OCI-LY3 (cell line): ENCODE measurements around the gene LY6G5C.

Source experiments
- H2AFZ ChIP-seq: fragments of 200-600, 300-600 bp; shearing (Covaris generic); 2 replicates; pipeline ENCODE4 v1.6.0; 2014; ENCODE audit warnings: antibody characterized with exemption, low read depth, low read length
- H3K27ac ChIP-seq: fragments of 200-600, 300-600 bp; sonication (generic); 2 replicates; pipeline ENCODE4 v1.5.1; 2014; ENCODE audit warnings: mild to moderate bottlenecking, low read length, moderate library complexity, mixed read lengths
- H3K27me3 ChIP-seq: fragments of 200-600, 300-600 bp; sonication (generic); 2 replicates; pipeline ENCODE4 v1.6.1; 2014; ENCODE audit warnings: low read depth, low read length, mixed read lengths
- H3K36me3 ChIP-seq: fragments of 200-600, 300-600 bp; sonication (generic); replicated peaks from 2 replicates; pipeline ENCODE3; 2014; ENCODE audit warnings: low read depth, low read length, mixed read lengths
- H3K4me1 ChIP-seq: fragments of 300-600, 200-600 bp; sonication (generic); 2 replicates; pipeline ENCODE4 v1.6.1; 2014; ENCODE audit warnings: low read length, mixed read lengths
- H3K4me2 ChIP-seq: fragments of 200-600, 300-600 bp; sonication (generic); 2 replicates; pipeline ENCODE4 v1.6.1; 2014; ENCODE audit warnings: low read length, mixed read lengths
- H3K4me3 ChIP-seq: fragments of 300-600, 200-600 bp; sonication (generic); 2 replicates; pipeline ENCODE4 v1.5.1; 2014; ENCODE audit warnings: antibody characterized with exemption, mild to moderate bottlenecking, low read length, moderate library complexity
- H3K79me2 ChIP-seq: fragments of 300-600, 200-600 bp; shearing (Covaris generic); 2 replicates; pipeline ENCODE4 v1.6.1; 2014; ENCODE audit warnings: mild to moderate bottlenecking, low read length, mixed read lengths
- H3K9ac ChIP-seq: fragments of 300-600, 200-600 bp; shearing (Covaris generic); 2 replicates; pipeline ENCODE4 v1.6.0; 2014; ENCODE audit warnings: mild to moderate bottlenecking, low read length, moderate library complexity
- H3K9me3 ChIP-seq: fragments of 200-600, 300-600 bp; shearing (Covaris generic); 2 replicates; pipeline ENCODE4 v1.6.1; 2014; ENCODE audit warnings: low read length, mixed read lengths; ENCODE audit not compliant: insufficient read depth
- H4K20me1 ChIP-seq: fragments of 200-600, 300-600 bp; sonication (generic); 2 replicates; pipeline ENCODE4 v1.6.1; 2016; ENCODE audit warnings: low read length, mixed read lengths; ENCODE audit not compliant: insufficient read depth
- EZH2phosphoT487 ChIP-seq: fragments of 200-600 bp; shearing (Covaris generic); IDR thresholded peaks from 2 replicates; pipeline ENCODE4 v1.6.1; 2018; ENCODE audit warnings: antibody characterized with exemption, mixed run types, low read depth
- TF ChIP-seq, protein P1 (sequence below): fragments of 200-600, 300-600 bp; sonication (generic); IDR thresholded peaks from 2 replicates; pipeline ENCODE4 v1.5.1; 2014; ENCODE audit warnings: antibody characterized with exemption, low read length, low read depth

Gene LY6G5C

DNA sequence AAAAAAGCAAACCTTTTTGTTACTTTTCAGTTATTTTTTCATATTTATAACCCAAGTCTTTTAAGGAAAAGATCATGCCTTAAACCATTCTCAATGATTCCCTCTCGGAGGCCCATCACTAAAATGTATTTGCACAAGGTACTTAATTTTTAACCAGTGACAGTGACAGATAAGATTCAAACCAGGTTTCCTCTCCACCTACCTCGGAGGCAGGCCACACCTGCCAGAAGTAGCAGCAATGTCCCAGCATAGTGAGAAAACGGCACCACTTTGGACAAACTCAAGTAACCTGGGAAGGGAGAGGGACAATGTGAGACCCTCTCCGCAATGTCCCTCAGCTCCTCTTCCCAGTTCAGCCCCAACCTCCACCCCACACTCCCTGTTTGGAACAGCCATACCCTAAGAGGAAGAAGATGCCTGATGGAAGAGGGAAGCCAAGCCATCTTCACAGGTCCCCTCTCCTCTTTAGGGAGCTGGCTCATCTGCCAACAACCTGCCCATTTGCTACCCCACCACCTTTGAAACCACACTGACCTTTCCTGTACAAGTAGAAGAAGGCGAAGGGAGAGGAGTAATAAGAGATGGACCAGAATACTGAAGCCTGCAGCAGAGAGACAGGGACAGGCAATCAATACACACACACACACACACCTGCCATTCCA is 20.0 kb upstream of the LY6G5C start:
- no peaks in the 10 kb centered on the region for H3K27me3 ChIP-seq
- peaks cover 18% of the 10 kb centered on the region for H3K79me2 ChIP-seq
- no peak overlapping the region for H2AFZ ChIP-seq
- peaks cover 12% of the 10 kb centered on the region for H3K4me1 ChIP-seq
- H4K20me1 ChIP-seq, result no peaks in the 10 kb centered on the region
- no peak overlapping the region for H3K4me2 ChIP-seq
- no peaks in the 10 kb centered on the region for H3K36me3 ChIP-seq
- no peak overlapping the region for H3K4me3 ChIP-seq
- no peaks in the 10 kb centered on the region for H3K9me3 ChIP-seq
- TF ChIP-seq EZH2phosphoT487, result no peak
- H3K27ac ChIP-seq, result no peak overlapping the region
- H3K9ac ChIP-seq, result no peak overlapping the region

DNA sequence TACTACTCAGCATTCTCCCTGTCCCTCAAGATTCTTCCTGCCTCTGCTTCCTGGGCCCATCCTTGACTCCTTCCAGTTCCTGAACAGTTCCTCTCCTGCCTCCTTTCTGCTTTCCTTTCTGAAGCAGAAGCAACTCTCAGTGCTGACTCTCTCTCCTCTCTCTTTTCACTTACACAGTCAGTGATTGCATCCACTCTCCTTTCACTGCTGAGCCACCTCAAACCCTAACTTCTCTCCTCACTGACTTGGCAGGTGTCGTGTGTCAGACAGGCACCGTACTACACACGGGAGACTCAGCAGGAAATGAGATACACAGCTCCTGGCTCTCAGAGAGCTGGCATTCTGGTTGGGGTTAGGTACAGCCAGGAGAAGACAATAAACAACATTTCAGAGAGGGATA is 16.7 kb upstream of the LY6G5C start:
- no peaks in the 10 kb centered on the region for H3K9me3 ChIP-seq
- no peak overlapping the region for H3K4me2 ChIP-seq
- no peak overlapping the region for H2AFZ ChIP-seq
- no peaks in the 10 kb centered on the region for H4K20me1 ChIP-seq
- H3K36me3 ChIP-seq, result no peaks in the 10 kb centered on the region
- no peaks in the 10 kb centered on the region for H3K27me3 ChIP-seq
- H3K9ac ChIP-seq, result no peak overlapping the region
- TF ChIP-seq EZH2phosphoT487, result no peak
- TF ChIP-seq, protein P1, sequence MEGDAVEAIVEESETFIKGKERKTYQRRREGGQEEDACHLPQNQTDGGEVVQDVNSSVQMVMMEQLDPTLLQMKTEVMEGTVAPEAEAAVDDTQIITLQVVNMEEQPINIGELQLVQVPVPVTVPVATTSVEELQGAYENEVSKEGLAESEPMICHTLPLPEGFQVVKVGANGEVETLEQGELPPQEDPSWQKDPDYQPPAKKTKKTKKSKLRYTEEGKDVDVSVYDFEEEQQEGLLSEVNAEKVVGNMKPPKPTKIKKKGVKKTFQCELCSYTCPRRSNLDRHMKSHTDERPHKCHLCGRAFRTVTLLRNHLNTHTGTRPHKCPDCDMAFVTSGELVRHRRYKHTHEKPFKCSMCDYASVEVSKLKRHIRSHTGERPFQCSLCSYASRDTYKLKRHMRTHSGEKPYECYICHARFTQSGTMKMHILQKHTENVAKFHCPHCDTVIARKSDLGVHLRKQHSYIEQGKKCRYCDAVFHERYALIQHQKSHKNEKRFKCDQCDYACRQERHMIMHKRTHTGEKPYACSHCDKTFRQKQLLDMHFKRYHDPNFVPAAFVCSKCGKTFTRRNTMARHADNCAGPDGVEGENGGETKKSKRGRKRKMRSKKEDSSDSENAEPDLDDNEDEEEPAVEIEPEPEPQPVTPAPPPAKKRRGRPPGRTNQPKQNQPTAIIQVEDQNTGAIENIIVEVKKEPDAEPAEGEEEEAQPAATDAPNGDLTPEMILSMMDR, result no peak
- peaks cover 8% of the 10 kb centered on the region for H3K4me1 ChIP-seq
- H3K27ac ChIP-seq, result no peak overlapping the region
- H3K79me2 ChIP-seq, result peaks cover 14% of the 10 kb centered on the region
- no peak overlapping the region for H3K4me3 ChIP-seq

- H3K36me3 ChIP-seq, result peaks cover 2% of the 10 kb centered on the region
- no peaks in the 10 kb centered on the region for H3K9me3 ChIP-seq
- TF ChIP-seq EZH2phosphoT487, result no peak
- TF ChIP-seq, protein P1, result no peak
- H3K9ac ChIP-seq, result no peak overlapping the region
- no peaks in the 10 kb centered on the region for H3K27me3 ChIP-seq
- no peaks in the 10 kb centered on the region for H4K20me1 ChIP-seq
- H3K4me1 ChIP-seq, result peaks cover 5% of the 10 kb centered on the region; the same call in 1 of the 2 replicates
- H3K4me2 ChIP-seq, result no peak overlapping the region
- H2AFZ ChIP-seq, result no peak overlapping the region
- H3K4me3 ChIP-seq, result no peak overlapping the region
- H3K79me2 ChIP-seq, result no peaks in the 10 kb centered on the region
- H3K27ac ChIP-seq, result no peak overlapping the region
These were observed 12.7 kb upstream of the LY6G5C start for GRCh38 chr6:31693535-31693934.

GRCh38 chr6:31692886-31693285 is 12.0 kb upstream of the LY6G5C start:
- Histone ChIP-seq H3K36me3 (peaks cover 2% of the 10 kb centered on the region), H2AFZ (no peak overlapping the region), H3K27me3 (no peaks in the 10 kb centered on the region), H3K9ac (no peak overlapping the region), H3K4me3 (no peak overlapping the region), H3K9me3 (no peaks in the 10 kb centered on the region), H3K79me2 (no peaks in the 10 kb centered on the region), H3K4me2 (no peak overlapping the region), H3K27ac (no peak overlapping the region), H3K4me1 (peaks cover 5% of the 10 kb centered on the region; the same call in 1 of the 2 replicates), H4K20me1 (no peaks in the 10 kb centered on the region)
- TF ChIP-seq EZH2phosphoT487, result no peak
- TF ChIP-seq, protein P1, result no peak
